PC-9 (cell line): Measurements from ENCODE around the gene MEF2A. TPM values are rescaled to one million over a fixed set of nuclear protein-coding genes. Genes with fewer than 3 reads are reported as not detected.

Source experiments
- BruUV-seq: library from RNA; stranded (reverse); fragments of 400-500 nt; replicated peaks from 2 replicates; lab custom pipeline; 2021; lab: Mats Ljungman, UMichigan
- CTCF ChIA-PET: fragments of 300-600 bp; sonication (Branson Sonifier 250); formaldehyde crosslinking; loops from one replicate; lab custom pipeline; 2022; ENCODE audit warnings: antibody characterized with exemption; lab: Charles Lee
- POLR2A ChIA-PET: fragments of 300-600 bp; sonication (Branson Sonifier 250); formaldehyde crosslinking; loops from one replicate; lab custom pipeline; 2022; ENCODE audit warnings: antibody characterized with exemption; ENCODE audit not compliant: unreplicated experiment; lab: Charles Lee
- DNase-seq, 2 experiments: peaks; one replicate each; pipeline versions ENCODE4 v3.0.0 to v3.0.0-alpha.2; 2015 to 2022; ENCODE audit warnings: mixed read lengths in 1 of 2
- H2AFZ ChIP-seq: fragments of 200-600 bp; sonication (generic); 2 replicates; pipeline ENCODE4 v1.8.1; 2017; ENCODE audit warnings: antibody characterized with exemption
- H3F3A ChIP-seq: fragments of 200-600 bp; sonication (generic); 2 replicates; pipeline ENCODE4 v1.8.1; 2017; ENCODE audit warnings: antibody characterized with exemption, mild to moderate bottlenecking, low read depth; ENCODE audit not compliant: insufficient read depth
- H3K27ac ChIP-seq: fragments of 200-600 bp; sonication (generic); 2 replicates; pipeline ENCODE4 v1.6.1; 2016; ENCODE audit warnings: mixed run types
- H3K27me3 ChIP-seq: fragments of 200-600 bp; sonication (generic); 2 replicates; pipeline ENCODE4 v1.6.1; 2016; ENCODE audit warnings: low read depth, mixed run types; ENCODE audit not compliant: insufficient read depth
- H3K36me3 ChIP-seq: fragments of 200-600 bp; sonication (generic); 2 replicates; pipeline ENCODE4 v1.6.1; 2016; ENCODE audit warnings: low read depth, mixed run types
- H3K4me1 ChIP-seq: fragments of 200-600 bp; sonication (generic); replicated peaks from 2 replicates; pipeline ENCODE4 v1.6.1; 2016; ENCODE audit warnings: mixed run types; ENCODE audit not compliant: insufficient read depth
- H3K4me2 ChIP-seq: fragments of 200-600 bp; sonication (generic); 2 replicates; pipeline ENCODE4 v1.6.1; 2017; ENCODE audit warnings: mixed run types
- H3K4me3 ChIP-seq: fragments of 200-600 bp; sonication (generic); 2 replicates; pipeline ENCODE4 v1.6.1; 2016; ENCODE audit warnings: mixed run types
- H3K79me2 ChIP-seq: fragments of 200-600 bp; sonication (generic); 2 replicates; pipeline ENCODE4 v1.6.1; 2017; ENCODE audit warnings: low read depth, mixed run types
- H3K9me2 ChIP-seq: fragments of 200-600 bp; sonication (generic); 2 replicates; pipeline ENCODE4 v1.8.1; 2017; ENCODE audit warnings: mild to moderate bottlenecking; ENCODE audit not compliant: insufficient read depth
- H3K9me3 ChIP-seq: fragments of 200-600 bp; sonication (generic); 2 replicates; pipeline ENCODE4 v1.8.1; 2016; ENCODE audit warnings: low read depth; ENCODE audit not compliant: insufficient read depth
- H4K20me1 ChIP-seq: fragments of 200-600 bp; sonication (generic); 2 replicates; pipeline ENCODE4 v1.8.1; 2017; ENCODE audit not compliant: insufficient read depth
- EZH2 ChIP-seq: fragments of 200-600 bp; sonication (generic); IDR thresholded peaks from 2 replicates; pipeline ENCODE4 v1.8.0; 2017; ENCODE audit warnings: antibody characterized with exemption, low read depth
- intact Hi-C: fragments of 100-400 bp; cut with micrococcal nuclease; formaldehyde crosslinking; loops from one replicate; pipeline ENCODE4 v1.10.0; 2022; ENCODE audit not compliant: unreplicated experiment
- total RNA-seq: library from RNA; stranded (reverse); gene quantifications from 2 replicates; pipeline ENCODE4 v1.2.3, GENCODE V29; 2021
- TF ChIP-seq, protein P1 (sequence below): fragments of 200-600 bp; sonication (generic); conservative IDR thresholded peaks from 2 replicates; pipeline ENCODE4 v1.6.1; 2017; ENCODE audit warnings: mixed run types, antibody characterized with exemption, mild to moderate bottlenecking, moderate library complexity

The MEF2A gene
- total RNA-seq, 1 experiment from 2014 or later = 31.8 TPM

DNA sequence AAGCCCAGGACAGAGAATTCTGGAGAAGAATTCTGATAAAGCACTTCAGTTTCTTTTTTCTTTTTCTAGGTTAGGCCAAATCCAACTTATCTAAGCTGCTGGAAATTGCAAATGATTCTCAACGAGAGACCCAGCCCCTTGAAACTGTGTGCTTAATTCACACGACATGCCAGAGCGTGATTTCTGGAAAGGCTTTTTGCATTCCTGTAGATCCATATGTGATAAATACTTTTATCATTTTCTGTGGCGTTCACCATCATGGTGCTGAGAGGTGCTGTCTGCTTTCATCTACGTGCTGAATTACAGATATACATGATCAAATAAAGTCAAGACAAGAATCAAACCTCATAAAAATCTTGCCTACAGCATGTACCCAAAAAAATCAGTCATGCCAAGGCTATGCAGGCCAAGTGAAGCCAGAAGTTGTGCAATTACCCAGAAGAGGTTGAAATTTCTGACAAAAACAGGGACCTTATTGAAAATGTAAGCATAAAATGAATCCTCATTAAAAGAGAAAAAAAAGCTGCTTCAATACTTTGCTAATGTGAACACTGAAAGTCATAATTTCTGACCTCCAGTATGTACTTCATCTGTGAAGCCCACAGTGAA lies 10.8 kb upstream of the MEF2A start:
- Histone ChIP-seq H4K20me1 (no peaks in the 10 kb centered on the region), H3K4me3 (no peak overlapping the region), H3K79me2 (no peaks in the 10 kb centered on the region), H3K36me3 (no peaks in the 10 kb centered on the region), H3F3A (no peaks in the 10 kb centered on the region), H3K27me3 (no peaks in the 10 kb centered on the region), H3K4me1 (no peaks in the 10 kb centered on the region), H3K4me2 (no peak overlapping the region), H3K9me2 (no peaks in the 10 kb centered on the region), H2AFZ (no peak overlapping the region), H3K27ac (no peak overlapping the region), H3K9me3 (no peaks in the 10 kb centered on the region)
- DNase-seq = no peak
- intact Hi-C loops = no loop called here
- ChIA-PET CTCF (no interaction called here), POLR2A (no interaction called here)
- no TSS peak for BruUV-seq
- TF ChIP-seq EZH2 = no peak
- TF ChIP-seq, protein P1, sequence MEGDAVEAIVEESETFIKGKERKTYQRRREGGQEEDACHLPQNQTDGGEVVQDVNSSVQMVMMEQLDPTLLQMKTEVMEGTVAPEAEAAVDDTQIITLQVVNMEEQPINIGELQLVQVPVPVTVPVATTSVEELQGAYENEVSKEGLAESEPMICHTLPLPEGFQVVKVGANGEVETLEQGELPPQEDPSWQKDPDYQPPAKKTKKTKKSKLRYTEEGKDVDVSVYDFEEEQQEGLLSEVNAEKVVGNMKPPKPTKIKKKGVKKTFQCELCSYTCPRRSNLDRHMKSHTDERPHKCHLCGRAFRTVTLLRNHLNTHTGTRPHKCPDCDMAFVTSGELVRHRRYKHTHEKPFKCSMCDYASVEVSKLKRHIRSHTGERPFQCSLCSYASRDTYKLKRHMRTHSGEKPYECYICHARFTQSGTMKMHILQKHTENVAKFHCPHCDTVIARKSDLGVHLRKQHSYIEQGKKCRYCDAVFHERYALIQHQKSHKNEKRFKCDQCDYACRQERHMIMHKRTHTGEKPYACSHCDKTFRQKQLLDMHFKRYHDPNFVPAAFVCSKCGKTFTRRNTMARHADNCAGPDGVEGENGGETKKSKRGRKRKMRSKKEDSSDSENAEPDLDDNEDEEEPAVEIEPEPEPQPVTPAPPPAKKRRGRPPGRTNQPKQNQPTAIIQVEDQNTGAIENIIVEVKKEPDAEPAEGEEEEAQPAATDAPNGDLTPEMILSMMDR = no peak

DNA sequence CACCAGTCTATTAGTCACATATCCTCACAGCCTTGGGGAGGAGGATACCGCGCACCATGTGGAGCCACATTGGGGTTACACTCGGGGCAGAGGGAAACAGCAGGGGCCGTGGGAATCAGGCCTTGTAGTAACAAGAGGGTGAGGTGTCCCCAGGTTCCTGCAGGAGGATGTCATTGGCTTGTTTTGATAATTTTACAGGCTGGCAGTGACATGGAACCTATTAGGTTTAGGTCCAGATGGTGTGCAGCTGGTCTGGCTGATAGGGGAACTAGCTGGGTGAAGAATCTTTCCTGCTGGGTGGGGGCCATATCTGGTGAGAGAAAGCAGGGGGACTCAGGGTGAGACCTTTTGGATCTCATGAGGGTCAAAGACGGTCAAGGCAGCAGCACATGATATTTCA lies 9.8 kb upstream of the MEF2A start:
- Histone ChIP-seq H4K20me1 (no peaks in the 10 kb centered on the region), H3K9me3 (no peaks in the 10 kb centered on the region), H3K27me3 (no peaks in the 10 kb centered on the region), H3K4me2 (no peak overlapping the region), H2AFZ (no peak overlapping the region), H3K27ac (no peak overlapping the region), H3K9me2 (no peaks in the 10 kb centered on the region), H3K4me1 (no peaks in the 10 kb centered on the region), H3K36me3 (no peaks in the 10 kb centered on the region), H3K79me2 (no peaks in the 10 kb centered on the region), H3K4me3 (no peak overlapping the region), H3F3A (no peaks in the 10 kb centered on the region)
- no TSS peak for BruUV-seq
- ChIA-PET CTCF (no interaction called here), POLR2A (interaction anchor here (0.6 kb wide), 1 partner anchor 91 kb away, joined by 8 read pairs; no protein-coding TSS in a partner anchor)
- intact Hi-C loops = no loop called here
- no peak for DNase-seq
- TF ChIP-seq EZH2 = no peak
- TF ChIP-seq, protein P1 = no peak

DNA sequence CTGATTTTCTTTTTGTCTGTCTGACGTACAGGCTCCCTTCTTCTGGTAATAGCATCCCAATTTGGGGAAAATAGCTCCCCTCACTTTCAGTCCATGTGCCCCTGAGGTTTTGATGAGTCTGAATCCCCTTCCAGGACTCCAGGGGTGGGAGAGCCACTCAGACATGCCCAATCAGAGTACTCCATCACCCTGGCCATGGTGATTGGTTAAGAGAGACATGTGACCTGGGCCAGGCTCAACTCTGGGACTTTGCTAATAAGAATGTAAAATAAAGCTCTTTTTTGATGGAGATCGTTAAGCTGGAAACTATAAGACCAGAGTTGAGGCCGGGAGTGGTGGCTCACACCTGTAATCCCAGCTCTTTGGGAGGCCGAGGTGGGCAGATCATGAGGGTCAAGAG lies 9.2 kb upstream of the MEF2A start:
- DNase-seq = no peak
- H3K79me2 ChIP-seq = no peaks in the 10 kb centered on the region
- TF ChIP-seq EZH2 = no peak
- TF ChIP-seq, protein P1 = no peak
- H2AFZ ChIP-seq = no peak overlapping the region
- POLR2A ChIA-PET = interaction anchor here (0.6 kb wide), 1 partner anchor 91 kb away, joined by 8 read pairs; no protein-coding TSS in a partner anchor
- H3K9me2 ChIP-seq = no peaks in the 10 kb centered on the region
- no peaks in the 10 kb centered on the region for H3K4me1 ChIP-seq
- H4K20me1 ChIP-seq = no peaks in the 10 kb centered on the region
- no peak overlapping the region for H3K4me3 ChIP-seq
- no peaks in the 10 kb centered on the region for H3K36me3 ChIP-seq
- H3F3A ChIP-seq = no peaks in the 10 kb centered on the region
- no peaks in the 10 kb centered on the region for H3K27me3 ChIP-seq
- CTCF ChIA-PET = no interaction called here
- intact Hi-C loops = no loop called here
- no peak overlapping the region for H3K27ac ChIP-seq
- no TSS peak for BruUV-seq
- H3K4me2 ChIP-seq = no peak overlapping the region
- no peaks in the 10 kb centered on the region for H3K9me3 ChIP-seq
